GM21619 (cell line): ENCODE results near the gene C1orf159.
"Not testable (repeated sequence)": the region's sequence is repeated elsewhere in the genome, so short reads cannot be mapped to it uniquely, and the experiment has no call there.

Experiments
- ATAC-seq: cut with Tn5 transposase; IDR thresholded peaks from one replicate; pipeline ENCODE4 v1.9.1; 2021; ENCODE audit not compliant: unreplicated experiment

Gene C1orf159

DNA sequence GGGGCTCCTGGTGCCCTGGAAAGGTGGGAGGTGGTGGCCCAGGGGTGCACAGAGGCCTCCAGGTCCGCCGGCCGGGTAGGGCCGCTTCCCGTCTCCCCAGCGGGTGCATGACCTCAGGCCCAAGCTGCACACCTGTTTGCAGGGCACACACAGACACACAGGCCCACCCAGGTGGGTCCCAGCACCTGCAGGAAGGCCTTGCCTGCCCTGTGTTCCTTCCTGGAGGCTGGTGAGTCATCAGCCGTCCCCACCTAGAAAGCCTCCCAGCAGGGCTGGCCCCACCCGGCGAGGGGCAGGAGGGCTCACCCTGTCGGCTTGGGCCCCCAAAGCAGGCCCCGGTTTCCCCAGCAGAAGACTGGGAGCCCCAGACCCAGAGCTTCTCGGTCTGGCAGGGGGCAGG is 34.2 kb upstream of the C1orf159 start:
- ATAC-seq: no peak

DNA sequence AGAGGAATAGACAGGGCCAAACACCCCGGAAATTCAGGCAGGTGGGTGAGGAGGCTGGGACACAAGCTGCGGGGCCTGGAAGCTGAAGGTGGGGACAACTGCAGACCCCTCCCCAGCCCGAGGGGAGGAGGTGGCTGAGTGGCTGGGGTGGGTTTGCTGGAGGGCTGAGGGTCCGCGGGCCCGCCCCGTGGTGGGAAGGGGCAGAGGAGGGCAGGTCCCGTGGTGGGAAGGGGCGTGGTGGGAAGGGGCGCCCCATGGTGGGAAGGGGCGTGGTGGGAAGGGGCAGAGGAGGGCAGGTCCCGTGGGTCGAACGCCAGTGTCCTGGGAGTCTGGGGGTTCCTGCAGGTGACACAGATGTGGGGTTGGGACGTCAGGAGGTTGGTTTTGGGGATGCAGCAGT is 33.5 kb upstream of the C1orf159 start:
- no peak for ATAC-seq

DNA sequence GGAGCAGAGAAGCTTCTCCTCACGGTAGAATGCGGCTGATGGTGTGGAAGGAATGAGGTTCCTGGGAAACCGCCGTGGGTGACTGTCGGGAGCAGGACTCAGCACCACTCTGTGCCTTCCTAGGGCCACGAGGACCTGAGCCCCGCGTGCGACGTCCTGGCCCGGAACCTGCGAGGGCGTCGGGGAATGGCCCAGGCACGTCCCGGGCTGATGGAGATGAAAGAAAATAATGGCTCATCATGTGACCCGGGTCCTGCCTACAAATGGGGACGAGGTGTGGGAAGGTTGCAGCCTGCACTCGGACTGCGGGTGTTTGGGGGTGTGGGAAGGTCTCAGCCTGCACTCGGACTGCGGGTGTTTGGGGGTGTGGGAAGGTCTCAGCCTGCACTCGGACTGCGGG is 32.7 kb upstream of the C1orf159 start:
- ATAC-seq: no peak

DNA sequence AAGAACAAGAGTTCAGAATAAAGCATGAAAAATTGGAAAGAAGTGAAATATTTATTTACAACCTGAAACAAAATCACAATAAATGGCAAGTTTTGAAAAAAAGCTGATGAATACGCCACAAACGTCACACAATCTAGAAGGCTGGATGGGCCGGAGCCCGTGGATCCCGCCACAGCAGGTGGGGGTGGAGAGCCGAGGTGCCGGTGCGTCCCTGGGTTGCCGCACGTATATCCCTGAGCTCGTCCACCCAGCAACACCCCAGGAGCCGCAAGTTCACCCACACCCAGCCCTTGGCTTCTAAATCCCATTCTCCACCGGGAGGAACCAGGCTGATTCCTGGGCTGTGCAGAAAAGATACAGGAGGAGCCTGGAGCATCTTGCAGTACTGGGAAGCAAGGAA is 32.2 kb upstream of the C1orf159 start:
- no peak for ATAC-seq

DNA sequence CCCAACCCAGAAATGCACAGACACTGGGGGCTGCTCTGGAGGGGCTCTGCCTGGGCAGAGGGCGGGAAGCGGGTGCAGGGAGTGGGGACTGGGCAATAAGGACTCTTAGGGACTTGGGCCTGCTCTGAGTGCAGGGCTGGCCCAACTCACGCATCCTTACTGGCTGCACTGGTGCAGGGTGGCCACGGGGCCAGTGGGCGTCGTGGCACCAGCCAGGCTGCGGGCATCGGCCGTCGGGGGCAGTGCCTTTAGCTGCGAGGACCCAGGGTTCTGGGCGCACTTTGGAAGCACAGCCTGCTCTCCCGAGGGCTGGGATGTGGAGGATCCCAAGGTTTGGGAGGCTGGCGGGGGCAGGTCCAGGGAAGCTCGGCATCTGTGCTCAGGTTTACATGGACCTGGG is 30.7 kb upstream of the C1orf159 start:
- ATAC-seq: no peak

DNA sequence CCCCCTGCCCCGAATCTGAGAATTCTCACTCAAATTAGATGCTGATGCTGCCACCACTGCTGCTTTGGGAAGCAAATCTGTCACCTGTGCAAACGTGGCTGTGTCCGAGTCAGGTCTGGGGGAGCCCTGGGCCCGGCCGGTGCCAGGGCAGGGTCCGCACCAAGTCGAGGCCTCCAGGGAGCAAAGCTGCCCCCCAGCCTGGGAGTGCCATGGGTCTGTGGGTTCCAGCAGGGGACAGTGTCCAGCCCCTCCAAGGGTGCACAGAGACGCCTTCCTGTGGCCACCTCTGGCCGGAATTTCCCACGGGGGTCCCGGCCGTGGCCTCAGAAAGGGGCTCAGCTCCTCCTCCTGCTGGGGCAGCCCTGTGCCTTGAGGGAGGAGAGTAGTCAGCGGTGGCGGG is 30.1 kb upstream of the C1orf159 start:
- no peak for ATAC-seq

DNA sequence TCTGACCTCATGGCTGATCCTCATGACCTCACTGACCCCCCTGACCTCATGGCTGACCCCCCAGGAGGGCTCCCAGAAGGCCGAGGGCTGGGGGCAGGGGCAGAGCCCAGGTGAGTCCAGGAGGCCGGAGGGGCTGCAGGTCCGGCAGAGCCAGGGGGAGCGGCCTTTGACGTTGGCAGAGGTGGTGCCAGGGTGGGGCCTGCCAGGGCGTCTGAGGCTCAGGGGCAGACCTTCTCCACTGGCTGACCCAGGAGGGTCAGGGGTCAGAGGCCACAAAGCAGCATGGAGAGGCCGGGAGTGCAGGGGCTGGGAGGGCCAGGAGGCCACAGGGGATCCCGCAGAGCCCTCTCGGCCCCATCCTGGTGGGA is 29.6 kb upstream of the C1orf159 start:
- ATAC-seq: no peak

DNA sequence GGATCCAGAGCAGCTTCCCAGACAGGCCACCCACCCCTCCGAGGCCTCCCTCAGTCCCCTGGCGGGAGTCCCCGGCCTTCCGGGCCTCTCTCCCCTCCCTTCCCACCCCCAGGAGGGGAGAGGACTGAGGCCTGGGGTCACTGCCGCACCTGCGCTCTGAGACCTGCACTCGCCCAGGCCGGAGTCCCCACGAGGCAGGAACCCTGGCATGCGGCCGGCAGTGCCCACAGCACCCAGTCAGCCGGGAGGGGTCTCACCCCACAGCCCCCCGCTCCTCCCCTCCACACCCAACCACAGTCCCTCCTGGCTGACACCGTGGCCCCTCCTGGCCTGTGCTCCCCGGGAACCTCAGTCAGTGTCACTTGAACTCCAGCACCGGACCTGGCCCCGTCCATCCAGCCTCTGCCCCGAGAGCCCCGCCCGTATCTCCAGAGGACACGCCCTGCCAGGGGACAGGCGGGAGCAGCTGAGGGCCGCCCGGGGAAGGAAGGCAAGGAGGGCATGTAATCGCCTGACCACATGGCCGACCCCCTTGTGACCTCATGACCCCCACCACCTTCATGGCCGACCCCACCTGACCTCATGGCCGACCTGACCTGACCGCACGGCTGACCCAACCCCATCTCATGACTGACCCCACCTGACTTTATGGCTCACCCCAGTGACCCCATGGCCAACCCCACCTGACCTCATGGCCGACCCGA is 29.1 kb upstream of the C1orf159 start:
- ATAC-seq: no peak

DNA sequence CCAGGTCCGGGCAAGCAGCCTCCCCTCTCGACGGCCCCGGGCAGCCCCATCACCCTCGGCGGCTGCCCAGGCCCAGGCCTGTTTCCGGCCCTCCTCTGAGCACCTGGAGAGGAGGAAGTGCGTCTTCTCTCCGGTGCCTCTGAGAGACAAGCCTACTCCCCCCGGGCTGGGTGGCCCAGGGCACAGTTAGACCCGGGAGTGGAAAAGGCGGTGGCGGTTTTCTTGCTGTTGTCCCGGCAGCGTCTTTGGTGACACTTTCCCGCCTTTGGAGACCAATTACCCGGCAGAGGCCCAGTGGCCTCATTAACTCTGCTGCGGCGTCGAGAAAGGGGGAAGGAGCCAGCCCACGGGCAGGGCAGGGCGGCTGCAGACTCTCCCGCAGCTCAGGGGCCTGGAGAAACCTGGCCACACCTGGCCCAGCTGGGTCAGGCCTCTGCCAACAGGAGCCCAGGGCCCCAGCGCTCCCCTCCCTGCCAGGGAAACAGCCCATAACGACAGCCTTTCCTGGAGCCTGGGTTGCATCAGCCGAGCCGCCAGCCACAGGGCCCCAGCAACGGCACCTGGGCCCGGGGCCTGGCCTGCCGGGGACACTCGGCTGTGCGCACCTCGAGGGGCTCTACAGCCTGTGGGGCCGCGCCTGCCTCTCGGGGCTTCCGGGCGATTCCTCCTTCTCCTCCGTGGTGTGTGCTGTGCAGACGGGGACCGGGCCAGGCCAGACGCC is 28.4 kb upstream of the C1orf159 start:
- no peak for ATAC-seq

DNA sequence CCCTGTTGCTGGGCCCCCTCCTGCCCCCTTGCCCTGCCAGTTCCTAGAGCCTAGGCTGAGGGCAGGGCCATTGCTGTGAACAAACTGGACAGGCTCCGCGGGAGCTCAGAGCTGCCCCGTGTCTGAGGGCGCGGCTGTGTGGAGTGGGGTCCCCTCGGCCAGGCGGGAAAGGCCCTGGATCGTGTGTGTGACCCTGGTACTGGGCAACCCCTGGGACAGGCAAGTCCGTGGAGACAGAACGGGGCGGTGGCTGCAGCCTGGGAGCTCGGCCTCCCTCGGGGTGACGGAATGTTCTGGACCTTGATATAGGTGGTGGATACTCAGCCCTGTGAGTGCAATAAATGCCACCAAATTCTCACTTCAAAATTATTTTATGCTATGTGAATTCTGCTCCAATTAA is 27.7 kb upstream of the C1orf159 start:
- ATAC-seq: no peak

DNA sequence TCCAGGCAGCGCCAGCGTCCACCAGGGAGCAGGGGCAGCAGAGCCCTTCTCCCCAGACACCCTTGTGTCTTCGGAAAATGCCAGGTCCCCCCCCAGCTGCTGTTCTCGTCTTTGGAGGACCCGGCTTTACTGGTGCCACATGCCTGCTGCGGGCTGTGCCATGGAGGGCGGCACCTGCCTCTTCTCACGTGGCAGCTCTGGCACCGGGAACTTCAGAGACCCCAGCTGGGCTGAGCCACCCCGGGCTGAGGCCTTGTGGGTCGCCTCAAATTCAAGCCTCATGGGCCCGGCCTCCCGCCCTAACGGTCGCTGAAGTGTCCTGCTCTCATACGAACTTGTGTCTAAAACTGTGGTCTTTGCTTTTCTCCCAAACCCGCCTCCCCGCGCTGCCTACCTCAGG is 27.0 kb upstream of the C1orf159 start:
- ATAC-seq: no peak

DNA sequence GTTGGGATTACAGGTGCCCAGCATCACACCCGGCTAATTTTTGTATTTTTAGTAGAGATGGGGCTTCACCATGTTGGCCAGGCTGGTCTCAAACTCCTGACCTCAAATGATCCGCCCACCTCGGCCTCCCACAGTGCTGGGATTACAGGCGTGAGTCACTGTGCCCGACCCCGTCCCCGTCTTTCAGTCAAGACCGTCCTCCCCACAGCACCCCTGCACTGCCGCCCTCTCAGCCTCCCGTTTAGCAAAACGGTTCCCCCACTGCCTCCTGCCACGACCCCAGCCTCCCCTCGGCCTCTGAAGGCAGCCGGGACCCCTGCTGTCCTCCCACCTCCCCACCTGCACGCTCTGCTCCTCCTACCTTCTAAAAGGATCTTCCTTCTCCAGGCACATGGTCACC is 26.5 kb upstream of the C1orf159 start:
- not testable (repeated sequence) for ATAC-seq

DNA sequence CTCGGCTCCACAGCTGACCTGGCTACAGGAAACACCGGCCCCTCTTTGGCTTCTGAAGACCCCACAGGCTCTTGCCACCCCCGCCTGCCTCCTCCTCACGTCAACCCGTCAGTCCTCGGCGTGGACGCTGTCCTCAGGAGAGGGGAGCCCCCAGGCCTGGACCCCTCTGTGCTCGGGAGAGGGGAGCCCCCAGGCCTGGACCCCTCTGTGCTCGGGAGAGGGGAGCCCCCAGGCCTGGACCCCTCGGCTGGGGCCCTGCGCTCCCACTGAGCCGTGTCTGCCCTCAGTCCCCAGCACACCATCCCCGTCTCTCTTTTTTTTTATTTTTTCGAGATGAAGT is 26.0 kb upstream of the C1orf159 start:
- ATAC-seq: no peak

DNA sequence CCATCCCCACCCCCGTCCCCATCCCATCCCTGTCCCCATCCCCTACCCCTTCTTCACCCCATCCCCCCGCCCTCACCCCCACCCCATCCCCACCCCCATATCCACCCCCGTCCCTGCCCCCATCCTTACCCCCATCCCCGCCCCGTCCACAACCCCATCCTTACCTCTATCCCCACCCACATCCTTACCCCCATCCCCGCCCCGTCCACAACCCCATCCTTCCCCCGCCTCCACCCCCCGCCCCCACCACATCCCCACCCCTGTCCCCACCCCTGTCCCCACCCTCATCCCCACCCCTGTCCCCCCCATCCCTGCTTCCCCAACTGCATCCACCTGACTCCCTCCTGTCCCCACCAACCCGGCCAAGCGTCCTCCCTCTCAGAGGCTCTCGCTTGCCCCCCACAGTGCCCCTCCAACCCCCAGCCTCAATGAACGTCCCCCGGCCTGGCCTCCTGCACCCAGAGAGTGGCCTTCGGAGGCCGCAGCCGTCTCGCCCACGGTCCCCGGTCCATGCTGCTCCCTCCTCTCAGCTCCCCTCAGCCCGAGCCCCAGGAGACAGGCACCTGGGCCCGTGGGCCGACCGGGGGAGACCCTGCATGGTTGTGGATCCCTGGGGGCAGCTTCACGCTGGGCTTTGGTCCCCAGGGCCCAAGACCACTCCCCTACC is 25.5 kb upstream of the C1orf159 start:
- no peak for ATAC-seq

DNA sequence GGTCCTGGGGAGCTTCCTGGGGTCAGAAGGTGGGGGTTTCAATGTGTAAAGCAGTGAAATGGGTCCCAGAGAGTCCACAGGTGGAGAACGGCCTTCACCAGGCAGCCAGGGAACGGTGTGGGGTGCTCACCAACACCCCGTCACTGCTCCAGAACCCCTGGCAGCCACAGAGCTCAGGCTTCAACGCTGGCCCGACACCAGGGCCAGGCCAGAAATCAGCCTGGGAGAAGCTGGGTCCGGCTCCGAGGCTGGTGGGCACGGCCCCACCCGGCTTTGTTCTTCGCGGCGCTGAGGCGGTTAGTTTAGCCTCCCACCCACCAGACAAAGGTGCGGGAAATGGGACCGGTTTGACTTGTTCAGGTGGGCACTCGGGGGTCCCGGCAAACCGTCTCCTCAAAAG is 24.8 kb upstream of the C1orf159 start:
- no peak for ATAC-seq

DNA sequence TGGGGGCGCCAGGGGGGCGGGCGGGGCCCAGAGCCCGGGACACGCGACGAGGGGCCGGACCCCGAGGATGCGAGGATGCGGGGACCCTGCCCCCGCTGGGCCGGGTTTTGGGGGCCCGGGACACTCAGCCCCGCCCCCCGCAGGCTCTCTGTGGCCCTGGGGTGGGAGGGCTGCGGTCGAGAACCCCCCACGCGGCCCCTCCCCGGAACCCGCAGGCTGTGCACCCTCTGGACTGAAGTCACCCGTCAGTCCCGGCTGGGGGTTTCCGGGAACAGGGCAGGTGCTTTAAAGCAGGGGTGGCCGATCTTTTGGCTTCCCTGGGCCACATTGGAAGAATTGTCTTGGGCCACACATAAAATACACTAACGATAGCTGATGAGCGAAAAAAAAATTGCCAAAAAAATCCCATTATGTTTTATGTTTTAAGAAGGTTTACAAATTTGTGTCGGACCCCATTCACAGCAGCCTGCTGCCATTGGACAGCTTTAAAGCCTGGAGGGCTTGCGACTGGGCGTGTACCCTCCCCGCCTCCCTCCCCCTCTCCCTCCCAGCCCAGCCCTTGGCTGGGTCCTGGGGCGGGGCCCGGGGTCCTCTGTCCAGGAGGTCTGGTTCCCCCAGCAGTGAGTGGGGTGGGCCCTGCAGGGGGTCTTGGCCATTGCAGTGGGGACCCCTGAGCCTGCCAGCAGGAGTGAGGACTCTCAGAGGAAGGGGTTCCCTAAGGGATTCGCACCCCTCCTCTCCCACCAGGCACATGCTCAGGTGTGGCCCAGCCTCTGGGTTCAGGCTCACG is 21.6 kb upstream of the C1orf159 start:
- ATAC-seq: no peak

DNA sequence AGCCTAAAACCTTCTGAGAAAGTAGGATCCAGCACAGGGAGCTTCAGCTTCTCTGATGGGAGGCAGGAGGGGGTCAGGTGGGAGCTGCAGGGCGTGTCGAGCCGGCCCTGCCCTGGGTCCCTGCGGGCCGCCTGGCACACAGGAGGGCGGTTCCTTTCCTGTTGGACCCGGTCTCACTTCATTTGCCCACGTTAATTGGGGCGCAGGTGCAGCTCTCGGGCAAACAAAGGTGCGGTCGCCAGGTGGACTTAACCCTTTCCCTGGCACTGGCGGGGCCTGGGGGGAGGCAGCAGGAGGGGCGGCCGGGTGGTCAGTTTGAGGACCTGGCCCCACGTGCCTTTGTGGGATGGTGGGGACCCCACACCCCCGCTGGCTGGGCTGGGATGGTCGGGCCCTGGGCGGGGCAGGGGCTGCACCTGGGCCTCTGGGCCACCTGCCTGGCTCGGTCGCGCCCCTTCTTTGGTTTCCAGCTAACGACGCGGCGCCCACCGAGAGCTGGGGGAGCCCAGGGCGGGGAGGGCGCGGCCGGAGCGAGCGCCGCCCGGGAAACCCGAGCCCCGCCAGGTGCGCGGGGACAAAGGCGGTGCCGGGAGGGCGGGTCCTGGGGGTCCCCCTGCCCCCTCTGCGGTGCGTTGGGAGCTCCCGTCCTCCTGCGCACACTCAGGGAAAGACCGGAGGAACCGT is 20.8 kb upstream of the C1orf159 start:
- ATAC-seq: no peak

DNA sequence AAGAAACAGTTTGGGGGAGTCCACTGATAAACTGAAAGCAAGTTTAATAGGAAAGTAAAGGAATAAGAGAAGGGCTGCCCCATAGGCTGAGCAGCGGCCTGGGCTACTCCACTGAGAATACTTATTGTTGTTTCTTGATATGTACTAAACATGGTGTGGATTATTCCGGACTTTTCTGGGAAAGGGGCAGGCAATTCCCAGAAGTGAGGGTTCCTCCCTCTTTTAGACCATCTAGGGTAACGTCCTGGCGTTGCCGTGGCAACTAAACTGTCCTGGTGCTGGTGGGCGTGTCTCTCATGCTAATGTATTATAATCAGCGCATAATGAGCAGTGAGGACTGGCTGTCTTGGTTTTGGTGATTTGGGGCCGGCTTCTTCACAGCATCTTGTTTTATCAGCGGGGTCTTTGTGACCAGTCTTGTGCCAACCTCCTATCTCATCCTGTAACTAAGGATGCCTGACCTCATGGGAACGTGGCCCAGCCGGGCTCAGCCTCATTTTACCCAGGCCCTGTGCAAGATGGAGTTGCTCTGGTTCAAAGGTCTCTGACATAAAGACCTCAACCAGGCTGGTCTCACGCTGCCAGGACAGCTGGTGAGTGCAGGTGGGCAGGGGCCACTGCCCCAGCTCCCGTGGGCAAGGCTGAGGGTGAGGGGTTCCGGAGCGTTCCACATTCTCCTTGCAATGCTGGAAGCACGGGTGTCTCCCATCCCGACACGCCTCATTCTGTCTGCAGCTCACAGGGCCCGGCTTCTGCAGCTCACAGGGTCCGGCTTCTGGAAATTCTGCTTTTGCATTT is 19.6 kb upstream of the C1orf159 start:
- no peak for ATAC-seq

DNA sequence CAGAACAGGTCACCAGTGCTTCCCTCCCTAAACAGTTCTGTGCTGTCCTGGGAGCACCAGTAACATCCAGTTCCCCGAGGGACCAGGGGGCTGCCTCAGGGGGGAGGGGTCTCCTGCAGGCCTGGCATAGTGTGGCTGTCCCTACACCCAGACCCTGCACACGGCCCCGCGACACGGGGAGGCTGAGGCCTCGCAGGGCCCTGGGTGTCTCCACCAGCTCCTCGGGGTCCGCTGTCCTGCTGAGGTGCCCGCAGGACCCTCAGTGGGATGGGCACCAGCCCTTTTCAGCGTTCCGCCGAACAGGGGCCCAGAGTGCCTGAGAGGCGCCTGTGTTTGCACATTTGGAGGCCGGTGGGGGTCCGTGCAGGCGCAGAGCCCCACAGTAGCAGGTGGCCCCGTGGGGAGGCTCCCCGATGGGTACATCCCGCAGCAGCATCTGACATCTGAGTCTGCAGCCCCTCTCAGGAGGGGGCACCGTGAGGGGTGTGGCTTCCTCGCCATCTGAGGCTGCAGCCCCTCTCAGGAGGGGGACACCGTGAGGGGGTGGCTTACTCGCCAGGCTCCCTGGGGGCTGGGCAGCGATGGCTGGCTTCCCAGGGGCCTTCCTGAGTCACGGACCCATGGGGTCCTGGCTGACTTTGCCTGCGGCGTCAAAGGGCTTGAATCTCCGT is 18.5 kb upstream of the C1orf159 start:
- no peak for ATAC-seq
